HG03108 (cell line): ENCODE measurements around the gene GTPBP1.

ENCODE experiments used
- ATAC-seq: cut with Tn5 transposase; IDR thresholded peaks from one replicate; pipeline ENCODE4 v1.9.1; 2021; ENCODE audit warnings: moderate library complexity; ENCODE audit not compliant: unreplicated experiment

The GTPBP1 gene

DNA sequence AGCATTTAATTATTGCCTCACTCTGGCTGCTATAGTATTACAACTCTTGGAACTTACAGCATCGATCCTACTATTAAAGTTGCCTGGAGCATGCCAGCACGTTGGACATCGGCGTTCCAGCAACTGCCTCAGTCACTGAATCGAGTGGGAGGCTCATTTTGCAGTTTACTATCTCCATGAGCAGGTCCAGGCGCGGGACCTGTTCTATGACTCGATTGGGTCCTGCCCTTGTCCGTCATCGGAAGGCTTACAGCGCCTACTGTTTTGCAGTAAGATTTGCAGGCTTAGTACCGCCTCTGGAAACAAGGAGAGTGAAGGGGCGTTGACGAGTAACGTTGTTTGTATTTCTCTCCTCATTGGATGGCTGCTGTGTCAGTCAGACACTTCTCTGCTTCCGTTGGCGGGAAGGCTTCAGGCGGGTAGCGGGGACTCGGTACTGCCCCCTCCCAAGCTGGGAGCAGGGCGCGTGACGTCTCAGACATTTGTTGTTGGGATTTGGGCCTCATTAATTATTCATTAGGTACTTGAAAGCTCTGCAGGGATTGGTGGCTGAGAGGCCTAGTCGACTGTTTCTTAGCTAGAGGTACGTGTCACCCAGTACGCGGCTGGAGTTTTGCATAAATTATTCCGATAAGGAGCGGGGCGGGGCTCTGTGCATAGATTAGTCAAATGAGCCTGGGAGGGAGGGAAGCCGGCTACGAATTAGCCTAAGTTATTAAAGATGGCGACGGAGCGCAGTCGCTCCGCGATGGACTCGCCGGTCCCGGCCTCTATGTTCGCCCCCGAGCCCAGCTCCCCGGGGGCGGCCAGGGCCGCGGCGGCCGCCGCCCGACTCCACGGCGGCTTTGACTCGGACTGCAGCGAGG, at the start of gene GTPBP1:
GTPBP1 (plus strand) TSS at position 710 of the 866 bp plus-strand sequence; CDS start at position 722, 12 bp downstream.
- ATAC-seq: peak; percentile 64

DNA sequence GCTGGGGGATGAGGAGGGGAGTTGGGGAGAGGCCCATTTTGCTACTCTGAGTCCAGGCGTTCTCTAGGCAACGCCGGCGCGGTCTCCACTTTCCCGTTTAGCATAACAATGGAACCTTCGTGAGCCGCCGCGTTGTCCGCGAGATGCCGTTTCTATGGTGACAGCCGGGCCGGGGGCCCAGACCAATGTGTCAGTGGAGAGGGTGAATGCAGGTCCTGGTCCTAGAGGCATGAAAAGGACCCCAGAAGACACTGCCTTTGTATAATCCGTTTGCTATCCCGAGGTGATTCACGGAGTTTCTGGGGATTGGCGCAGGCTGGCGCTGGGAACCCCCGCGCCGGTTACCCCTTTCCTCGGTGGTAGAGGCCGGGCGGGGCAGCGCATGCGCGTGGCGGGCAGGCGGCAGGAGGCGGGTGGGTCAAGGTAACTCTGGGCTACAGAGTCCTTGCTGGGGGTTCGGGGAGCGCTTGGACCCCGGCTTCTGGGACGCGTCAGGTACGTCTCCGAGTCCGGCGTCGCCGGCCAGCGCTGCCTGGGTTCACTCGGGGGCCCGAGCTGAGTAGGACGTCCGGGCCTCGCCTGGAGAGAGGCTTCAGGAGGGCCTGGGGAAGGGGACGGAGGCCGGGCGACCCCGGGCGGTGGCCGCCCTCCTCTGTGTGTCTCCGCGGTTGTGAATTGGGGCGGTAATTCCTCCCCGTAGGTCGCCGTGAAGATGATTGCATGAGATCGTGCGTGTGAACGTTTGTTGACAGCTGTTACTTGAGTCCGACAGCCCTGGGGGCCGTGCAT, 49.3 kb upstream of the GTPBP1 start, which contains the start of the genes CBY1 and FAM227A:
CBY1 (plus strand) TSS at position 383 of the 789 bp plus-strand sequence. CDS start 11,417 bp downstream, outside the sequence.
FAM227A (minus strand) TSS at position 137 of the 789 bp plus-strand sequence. CDS start 6,224 bp downstream, outside the sequence.
- ATAC-seq: peak; percentile 58

DNA sequence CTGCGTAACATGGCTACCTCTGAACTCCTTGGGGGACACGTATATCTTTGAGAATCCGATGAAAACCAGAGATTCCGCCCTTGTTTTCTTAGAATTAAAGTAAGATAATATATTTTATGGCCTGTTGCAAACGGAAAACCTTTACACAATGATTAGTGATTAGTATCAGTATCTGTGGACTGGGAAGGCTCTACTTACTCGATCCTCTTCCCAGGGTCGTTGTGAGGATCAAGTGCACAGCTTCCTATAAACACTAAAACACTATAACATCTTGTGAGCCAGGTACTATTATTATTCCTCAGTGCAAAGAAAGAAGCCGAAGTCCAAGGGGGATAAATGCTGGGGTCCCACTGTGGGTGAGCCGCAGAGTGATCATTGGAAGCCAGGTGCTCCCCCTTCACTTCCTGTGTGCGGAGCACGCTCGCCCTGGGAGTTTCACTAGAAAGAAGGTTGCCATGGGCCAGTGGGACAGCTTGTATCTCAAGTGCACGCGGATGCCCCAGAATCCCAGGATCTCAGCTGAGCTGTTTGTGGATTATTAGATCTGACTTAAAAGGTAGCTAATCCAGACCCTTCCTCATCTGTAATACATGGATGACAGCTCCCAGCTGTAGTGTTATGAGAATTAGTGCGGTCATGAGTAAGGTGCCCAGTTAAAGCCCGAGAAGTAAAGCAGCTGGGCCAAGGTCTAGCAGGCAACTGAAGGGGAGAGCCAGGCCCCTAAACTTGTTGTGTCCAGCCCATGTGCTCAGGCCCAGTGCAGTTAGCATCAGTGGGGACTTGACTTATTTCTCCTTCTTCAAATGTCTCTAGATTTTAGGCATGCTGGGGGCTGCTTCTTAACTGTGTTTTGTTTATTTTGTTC, 48.5 kb upstream of the GTPBP1 start:
- ATAC-seq: peak; percentile 46

DNA sequence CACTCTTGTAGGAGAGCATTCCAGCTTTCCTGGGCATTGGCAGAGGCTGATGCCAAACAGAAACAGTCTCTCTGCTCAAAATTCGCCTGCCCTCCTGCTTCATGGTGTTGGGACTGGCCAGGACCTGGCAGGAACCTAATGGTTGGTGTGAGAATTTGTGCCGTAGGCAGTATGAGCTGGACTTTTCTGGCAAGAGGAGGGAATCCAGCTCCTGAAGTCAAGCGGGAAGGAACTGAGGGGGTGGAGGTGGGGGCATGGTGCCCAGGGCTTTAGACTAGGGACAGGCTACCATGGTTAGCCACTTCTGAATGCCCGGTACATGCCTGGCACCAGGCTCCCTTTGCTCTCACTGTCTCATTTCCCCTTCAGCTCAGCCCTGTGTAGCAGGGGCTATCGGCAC, 30.9 kb upstream of the GTPBP1 start:
- no peak for ATAC-seq

DNA sequence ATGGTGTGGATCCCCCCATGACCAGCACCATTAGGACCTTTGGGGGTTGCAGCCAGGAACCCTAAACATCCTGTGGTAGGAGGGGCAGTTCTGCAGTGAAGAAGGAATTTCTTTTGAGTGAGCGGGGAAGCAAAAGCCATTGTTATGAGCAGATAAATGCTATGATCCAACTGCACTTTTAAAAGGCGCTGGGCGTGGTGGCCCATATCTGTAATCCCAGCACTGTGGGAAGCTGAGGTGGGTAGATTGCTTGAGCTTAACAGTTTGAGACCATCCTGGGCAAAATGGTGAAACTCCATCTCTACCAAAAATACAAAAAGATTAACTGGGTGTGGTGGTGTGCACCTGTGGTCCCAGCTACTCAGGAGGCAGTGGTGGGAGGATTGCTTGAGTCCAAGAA, 29.9 kb upstream of the GTPBP1 start:
- ATAC-seq: no peak

DNA sequence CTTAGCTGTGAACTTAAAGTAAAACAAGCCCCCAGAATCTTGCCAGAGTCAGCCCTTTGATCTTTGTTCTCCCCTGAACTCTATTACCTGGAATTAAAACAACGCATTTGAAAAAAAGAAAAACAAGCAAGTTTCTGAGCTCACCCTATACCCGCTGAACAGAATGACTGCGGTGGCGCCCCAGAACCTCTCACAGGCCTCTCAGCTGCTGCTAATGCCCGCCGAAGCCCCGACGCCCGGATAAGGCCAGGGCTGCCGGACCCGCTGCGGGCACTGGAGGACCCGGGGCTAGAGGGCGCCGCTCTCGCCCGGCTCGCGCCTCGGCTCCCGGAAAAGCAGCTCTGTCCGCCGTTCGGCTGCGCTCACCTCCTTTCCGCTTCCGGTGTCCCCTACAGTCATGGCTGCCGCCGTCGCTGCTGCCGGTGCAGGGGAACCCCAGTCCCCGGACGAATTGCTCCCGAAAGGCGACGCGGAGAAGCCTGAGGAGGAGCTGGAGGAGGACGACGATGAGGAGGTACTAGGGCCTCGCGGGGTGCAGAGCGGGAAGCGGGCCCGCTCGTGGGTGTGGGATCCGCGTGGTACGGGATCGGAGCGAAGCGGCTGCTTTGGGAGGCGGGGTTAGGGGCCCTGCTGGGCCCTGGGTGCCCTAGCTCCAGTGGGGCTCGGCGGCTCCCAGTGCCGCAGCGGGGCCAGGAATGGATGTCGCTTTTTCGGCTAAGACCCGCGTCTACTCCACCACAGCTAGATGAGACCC, 24.0 kb upstream of the GTPBP1 start, which contains the start of gene TOMM22:
TOMM22 (plus strand) TSS at position 376 of the 754 bp plus-strand sequence; CDS start at position 398, 22 bp downstream.
- peak; percentile 94 for ATAC-seq

DNA sequence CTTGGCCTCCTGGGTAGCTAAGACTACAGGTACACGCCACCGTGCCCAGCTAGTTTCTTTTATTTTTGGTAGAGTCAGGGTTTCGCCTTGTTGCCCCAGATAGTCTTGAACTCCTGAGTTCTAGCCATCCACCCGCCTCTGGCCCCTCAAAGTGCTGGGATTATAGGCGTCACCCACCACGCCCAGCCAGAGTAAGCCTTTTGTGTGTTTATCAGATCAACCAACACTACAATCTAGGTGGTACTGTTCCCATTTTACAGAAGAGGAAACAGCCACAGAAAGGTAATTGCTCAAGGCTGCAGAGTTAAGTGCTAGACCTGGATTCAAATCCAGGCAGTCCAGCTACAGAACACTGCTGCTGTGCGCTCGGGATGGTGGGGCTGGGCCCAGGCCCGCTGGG, 20.8 kb upstream of the GTPBP1 start:
- ATAC-seq: no peak

DNA sequence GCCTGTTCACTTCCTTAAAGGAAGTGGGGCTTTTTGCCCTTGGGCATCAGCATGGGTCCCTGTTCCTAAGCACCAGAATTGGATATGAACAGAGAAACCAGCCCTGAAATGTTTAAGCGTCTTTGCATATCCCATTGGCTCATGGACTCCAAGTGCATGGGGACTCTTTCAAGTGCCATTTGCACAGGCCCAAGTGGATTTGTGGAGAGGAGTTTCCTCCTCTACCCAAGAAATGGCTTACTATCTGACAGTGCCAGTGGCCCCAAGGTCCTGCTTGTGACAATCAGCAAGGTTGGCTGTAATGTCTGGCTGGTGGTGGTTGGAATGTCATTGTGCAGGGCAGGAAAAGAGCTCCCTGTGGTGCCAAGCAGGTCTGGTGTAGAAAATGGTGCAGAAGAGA, 20.0 kb upstream of the GTPBP1 start:
- ATAC-seq: no peak

DNA sequence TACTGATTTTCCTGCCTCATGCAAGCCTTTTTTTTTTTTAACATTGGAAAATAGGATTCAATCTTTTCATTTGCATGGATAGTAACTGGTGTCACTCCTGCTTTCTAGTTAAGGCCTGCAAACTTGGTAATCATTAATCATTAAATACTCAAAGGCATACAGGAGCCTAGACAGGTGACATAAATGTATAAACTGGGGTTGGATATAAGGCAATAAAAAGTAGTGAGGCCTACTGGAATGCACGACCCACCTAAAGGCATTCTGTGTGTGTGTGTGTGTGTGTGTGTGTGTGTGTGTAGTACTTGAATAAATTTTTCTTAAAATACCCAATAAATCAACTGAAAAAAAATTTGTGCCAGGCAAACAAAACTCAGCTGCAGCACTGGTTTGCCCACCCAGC, 16.1 kb upstream of the GTPBP1 start:
- no peak for ATAC-seq

DNA sequence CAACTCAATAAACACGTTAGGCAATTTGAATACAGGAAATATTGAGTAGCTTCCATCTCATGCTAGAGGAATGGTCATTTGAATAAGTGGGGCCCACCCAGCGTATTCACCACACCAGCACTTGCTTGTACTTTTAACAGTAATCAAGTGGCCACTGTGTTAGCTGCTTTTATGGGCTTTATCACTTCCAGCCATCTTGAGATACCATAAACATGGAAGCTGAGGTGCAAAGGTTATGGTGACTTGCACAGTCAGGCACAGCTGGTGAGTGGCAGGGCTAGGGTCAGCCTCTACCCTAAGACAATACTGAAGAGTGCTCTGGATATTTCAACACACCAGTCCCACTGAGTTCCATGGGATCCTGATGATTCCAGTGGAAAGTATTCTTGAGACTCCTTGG, 11.7 kb upstream of the GTPBP1 start:
- no peak for ATAC-seq

DNA sequence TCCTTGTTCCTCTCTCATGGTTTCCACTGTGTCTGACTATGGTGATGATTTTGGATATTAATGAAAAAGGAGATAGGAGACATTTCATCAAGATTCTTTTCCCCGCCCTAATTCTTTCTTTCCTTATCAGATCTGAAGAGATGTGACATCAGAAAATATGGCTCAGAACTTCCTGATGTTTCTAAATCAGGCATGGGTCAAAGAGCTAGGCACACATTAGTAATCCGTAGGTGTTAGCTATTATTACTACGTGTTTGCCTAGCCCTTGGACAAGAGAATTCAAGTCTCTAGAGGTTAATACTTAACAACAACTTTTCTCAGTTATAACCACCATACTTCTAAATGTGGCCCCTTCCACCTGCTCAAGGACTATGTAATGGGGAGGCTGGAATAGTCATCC, 10.8 kb upstream of the GTPBP1 start:
- no peak for ATAC-seq

DNA sequence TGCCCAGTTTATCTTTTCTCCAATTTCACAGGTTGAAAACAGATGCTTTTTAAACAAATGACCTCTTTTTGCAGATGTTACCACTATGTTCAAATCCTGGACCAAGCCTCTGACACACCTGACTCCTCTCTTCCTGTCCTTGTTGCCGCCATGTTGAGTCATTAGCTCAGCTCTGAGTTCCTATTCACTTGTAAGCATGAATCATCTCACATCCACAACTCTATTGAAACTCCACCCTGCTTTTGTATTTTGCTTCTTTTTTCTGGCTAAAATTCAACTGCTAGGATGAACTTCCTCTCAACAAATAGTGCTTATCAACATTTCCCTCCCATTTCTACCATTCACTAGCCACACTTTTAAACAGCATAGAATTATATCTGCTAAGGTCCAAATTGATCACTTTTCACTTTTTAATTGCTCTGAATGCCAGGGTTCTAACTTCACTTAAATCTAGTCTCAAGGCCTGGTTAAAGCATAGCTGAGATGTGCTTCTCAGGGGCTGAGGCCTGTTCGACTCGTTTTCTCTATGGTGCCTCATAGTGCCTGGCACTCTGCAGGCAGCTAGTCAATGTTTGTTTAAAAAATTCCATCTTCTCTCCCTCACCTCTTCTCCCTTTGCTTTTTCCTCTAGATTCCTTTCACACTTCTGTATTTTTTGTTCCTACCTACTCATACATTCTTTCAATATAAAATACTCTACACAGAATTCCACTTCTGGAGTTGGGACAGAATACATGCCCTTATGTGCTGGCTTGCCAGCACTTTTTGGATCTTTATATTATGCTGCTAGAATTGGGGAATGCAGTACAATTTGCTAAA, 8.9 kb upstream of the GTPBP1 start:
- no peak for ATAC-seq

DNA sequence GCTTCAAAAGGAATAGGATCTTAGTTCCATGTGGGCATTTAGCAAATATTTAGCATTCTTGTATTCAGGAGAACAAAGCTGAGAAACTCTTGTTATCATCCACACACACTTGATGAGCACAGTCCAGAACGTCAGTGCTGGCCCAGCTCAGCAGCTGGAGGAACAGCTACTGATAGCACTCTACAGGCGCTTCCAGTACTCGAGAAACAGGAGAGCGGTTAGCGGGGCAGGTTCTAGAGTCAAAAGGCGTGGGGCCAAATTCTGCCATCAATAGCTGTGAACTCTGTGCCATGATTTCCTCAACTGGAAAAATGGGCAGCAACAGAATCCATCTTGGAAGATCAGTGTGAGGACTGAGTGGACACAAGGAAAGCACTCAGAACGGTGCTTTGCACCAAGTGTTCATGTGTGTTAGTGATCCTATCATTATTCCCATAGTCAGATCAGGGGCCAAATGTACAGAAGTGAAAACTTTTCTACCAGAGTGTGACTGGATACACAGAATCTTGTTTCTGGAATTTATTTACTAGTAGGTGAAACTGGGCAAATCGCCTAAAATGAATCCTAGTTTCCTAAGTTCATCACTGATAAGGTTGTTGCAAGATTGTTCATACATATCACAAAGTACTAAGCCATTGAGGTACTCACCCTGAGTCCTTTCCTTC, 8.2 kb upstream of the GTPBP1 start:
- ATAC-seq: no peak

DNA sequence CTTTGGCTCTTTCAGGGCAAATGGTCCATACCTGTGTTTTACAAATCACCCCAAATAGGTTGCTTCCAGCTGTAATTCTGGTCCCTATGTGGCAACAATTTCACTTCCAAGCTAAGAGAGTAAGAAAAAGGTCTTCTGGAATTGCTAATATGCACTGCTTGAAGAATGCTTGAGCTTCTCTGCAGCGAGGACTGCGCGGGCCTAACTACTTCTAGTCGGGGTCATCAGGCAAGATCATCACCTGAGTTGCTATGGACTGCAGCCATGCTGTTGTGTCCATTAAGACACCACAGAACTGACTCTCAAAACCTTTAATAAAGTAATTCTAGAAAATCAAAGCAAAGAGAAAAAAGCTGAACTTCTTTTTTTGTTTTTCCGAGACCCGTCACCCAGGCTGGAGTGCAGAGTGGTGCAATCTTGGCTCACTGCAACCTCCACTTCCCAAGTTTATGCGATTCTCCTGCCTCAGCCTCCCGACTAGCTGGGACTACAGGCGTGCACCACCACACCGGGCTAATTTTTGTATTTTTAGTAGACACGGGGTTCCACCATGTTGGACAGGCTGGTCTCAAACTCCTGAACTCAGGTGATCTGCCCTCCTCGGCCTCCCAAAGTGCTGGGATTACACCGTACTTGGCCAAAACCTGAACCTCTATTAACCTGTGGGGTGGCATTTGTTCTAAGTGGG, 7.2 kb upstream of the GTPBP1 start:
- no peak for ATAC-seq

DNA sequence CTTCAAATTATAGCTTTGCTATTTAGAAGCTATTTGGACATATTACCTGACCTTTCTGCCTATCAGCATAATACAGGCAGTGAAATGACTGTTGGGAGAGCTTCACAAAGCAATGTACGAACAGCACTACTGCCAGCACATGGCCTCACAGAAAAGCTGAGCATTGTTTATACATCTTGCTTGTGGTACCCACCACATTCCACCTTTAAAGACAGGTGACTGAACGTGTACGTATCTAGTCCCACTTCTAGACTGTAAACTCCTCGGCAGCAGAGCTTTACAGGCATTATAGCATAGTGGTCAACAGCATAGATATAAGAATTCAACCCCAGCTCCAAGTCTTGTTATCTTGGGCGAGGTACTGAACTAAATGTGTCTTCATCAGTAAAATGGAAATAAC, 6.6 kb upstream of the GTPBP1 start:
- ATAC-seq: no peak

DNA sequence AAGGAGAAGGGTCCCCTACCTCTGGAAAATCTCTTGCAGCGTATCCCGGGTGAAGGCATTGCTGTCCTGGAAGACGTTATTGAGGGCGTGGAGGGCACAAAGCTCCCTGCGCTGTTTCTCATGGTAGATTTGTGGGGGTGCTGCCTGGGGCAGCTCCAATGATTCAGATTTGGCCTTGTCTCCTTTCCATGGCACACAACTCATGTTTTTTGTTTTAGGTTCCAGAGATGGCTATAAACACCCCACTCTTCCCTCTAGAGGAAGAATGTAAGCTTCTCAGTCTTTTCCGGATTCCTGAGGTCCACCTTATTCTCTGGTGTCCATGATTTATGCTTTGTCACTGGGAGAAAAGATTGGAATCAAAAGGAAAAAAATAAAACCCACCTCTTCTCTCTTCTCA, 6.0 kb upstream of the GTPBP1 start:
- no peak for ATAC-seq

DNA sequence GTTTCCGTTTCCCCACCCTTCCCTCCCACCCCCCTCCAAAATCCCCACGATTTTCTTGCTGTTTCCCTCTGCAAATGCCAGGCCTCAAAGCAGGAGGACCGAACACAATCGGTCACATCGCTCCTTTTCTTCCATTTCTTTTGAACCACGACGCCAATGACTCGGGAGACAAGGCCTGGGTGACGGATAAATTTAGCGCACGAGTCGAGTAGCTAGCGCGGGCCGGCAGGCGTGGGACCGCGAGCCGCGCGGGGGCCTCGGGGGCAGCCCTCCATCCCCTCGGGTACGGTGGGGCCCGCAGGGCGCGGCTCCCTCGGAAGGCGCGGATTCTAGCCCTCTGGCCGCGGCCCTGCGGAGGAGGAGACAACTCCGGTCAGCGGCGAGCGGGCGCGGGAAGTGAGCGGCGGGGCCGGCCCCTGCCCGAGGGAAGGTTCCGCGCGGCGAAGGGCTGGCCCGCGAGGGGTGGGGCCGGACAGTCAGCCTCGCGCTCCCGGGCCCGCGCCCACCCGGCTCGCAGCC, 5.4 kb upstream of the GTPBP1 start:
- peak; percentile 17 for ATAC-seq
